Karpas-422 (cell line): ENCODE results near the gene LAG3. TPM values are rescaled to one million over a fixed set of nuclear protein-coding genes. Genes with fewer than 3 reads are reported as not detected.

Source experiments
- DNase-seq: peaks from one replicate; pipeline ENCODE4 v3.0.0-alpha.2; 2015
- H2AFZ ChIP-seq: fragments of 200-600 bp; sonication (generic); 2 replicates; pipeline ENCODE4 v1.6.1; 2014; ENCODE audit warnings: antibody characterized with exemption, low read length, mixed read lengths
- H3K27ac ChIP-seq: fragments of 200-600 bp; sonication (generic); 2 replicates; pipeline ENCODE4 v1.5.1; 2014; ENCODE audit warnings: mild to moderate bottlenecking, low read length, moderate library complexity
- H3K27me3 ChIP-seq: fragments of 200-600 bp; sonication (generic); 2 replicates; pipeline ENCODE4 v1.6.1; 2014; ENCODE audit warnings: low read length, mixed read lengths
- H3K36me3 ChIP-seq: fragments of 200-600 bp; sonication (generic); 2 replicates; pipeline ENCODE4 v1.6.1; 2014; ENCODE audit warnings: low read length, mixed read lengths; ENCODE audit not compliant: insufficient read depth
- H3K4me1 ChIP-seq: fragments of 200-600 bp; sonication (generic); 2 replicates; pipeline ENCODE4 v1.6.1; 2014; ENCODE audit warnings: mild to moderate bottlenecking, low read length, mixed read lengths
- H3K4me2 ChIP-seq: fragments of 200-600 bp; sonication (generic); 2 replicates; pipeline ENCODE4 v1.6.1; 2014; ENCODE audit warnings: low read length, low read depth, mild to moderate bottlenecking; ENCODE audit not compliant: poor library complexity, severe bottlenecking
- H3K4me3 ChIP-seq: fragments of 200-600 bp; sonication (generic); 2 replicates; pipeline ENCODE4 v1.5.1; 2014; ENCODE audit warnings: mild to moderate bottlenecking, antibody characterized with exemption, low read length, mixed read lengths
- H3K79me2 ChIP-seq: fragments of 200-600 bp; sonication (generic); 2 replicates; pipeline ENCODE4 v1.6.1; 2014; ENCODE audit warnings: mild to moderate bottlenecking, low read length, mixed read lengths
- H3K9ac ChIP-seq: fragments of 200-600 bp; sonication (generic); 2 replicates; pipeline ENCODE4 v1.6.0; 2014; ENCODE audit warnings: low read length
- H3K9me2 ChIP-seq: fragments of 200-600 bp; sonication (generic), shearing (Covaris generic); replicated peaks from 2 replicates; pipeline ENCODE4 v1.6.0; 2014; ENCODE audit warnings: mild to moderate bottlenecking, low read length, moderate library complexity; ENCODE audit not compliant: insufficient read depth
- H3K9me3 ChIP-seq: fragments of 300-700, 200-600 bp; sonication (generic); 2 replicates; pipeline ENCODE4 v1.6.1; 2014; ENCODE audit warnings: low read length, mixed read lengths
- H4K20me1 ChIP-seq: fragments of 200-600 bp; sonication (generic); 2 replicates; pipeline ENCODE4 v1.6.1; 2014; ENCODE audit warnings: mild to moderate bottlenecking, antibody characterized with exemption, low read length, low read depth; ENCODE audit not compliant: insufficient read depth
- total RNA-seq: library from RNA; depleted of rRNA; stranded (reverse); fragments of >200 nt; shearing (Covaris generic); gene quantifications from 2 replicates; pipeline ENCODE4 v1.2.3, GENCODE V29; 2014; ENCODE audit warnings: low replicate concordance

LAG3 gene
- total RNA-seq, 1 experiment from 2014 or later: 0.22 TPM

DNA sequence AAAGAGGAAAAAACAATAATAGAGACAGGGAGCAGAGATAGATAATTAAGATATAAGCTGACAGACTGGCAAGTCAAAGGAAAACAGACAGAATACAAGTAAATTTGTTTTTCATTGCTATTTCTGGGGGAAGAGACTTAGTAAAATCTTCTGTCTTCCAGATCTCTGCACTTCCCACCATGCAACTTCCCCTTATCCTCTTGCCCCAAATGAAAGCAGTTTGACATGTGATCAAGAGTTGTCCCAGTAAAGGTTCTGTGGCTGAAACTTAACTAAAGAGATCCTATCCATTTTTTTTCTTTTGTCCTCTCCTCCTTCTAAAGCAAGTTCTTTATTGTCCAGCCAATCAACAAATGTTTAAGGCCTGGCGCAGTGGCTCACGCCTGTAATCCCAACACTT lies 17.9 kb upstream of the LAG3 start:
- Histone ChIP-seq H3K4me1 (peaks cover 20% of the 10 kb centered on the region), H3K9me2 (no peaks in the 10 kb centered on the region), H3K9ac (peak overlapping the region; percentile 99), H3K4me2 (peak overlapping the region; percentile 92), H3K79me2 (peaks cover 17% of the 10 kb centered on the region), H4K20me1 (peaks cover 8% of the 10 kb centered on the region), H3K4me3 (no peak overlapping the region), H3K27me3 (no peaks in the 10 kb centered on the region), H2AFZ (no peak overlapping the region), H3K27ac (no peak overlapping the region), H3K9me3 (no peaks in the 10 kb centered on the region), H3K36me3 (peaks cover 12% of the 10 kb centered on the region)
- DNase-seq: no peak

DNA sequence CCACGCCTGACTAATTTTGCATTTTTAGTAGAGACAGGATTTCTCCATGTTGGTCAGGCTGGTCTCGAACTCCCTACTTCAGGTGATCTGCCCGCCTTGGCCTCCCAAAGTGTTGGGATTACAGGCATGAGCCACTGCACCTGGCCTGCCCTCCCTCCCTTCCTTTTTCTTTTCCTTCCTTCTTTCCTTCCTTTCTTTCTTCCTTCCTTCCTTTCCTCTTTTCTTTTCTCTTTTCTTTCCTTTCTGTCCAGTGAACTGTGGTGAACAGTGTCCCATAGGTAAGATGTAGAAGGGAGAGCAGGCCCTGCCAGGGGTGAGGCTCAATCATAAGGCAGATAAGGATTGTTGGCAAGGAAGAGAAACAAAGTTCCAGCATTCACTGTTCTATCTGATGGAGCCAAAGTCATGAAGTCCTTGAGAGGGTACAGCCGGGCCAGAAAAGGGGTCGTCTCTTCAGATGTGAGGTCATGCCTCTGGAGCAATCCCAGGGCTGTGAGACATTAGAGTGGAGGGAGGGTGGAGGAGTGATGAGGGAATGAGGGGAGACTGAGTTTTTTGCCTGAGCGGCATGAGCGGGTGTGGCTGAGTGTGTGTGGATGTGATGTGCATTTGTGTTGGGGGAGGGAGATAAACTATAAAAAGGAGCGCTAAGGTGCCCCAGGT lies 15.2 kb upstream of the LAG3 start:
- Histone ChIP-seq H3K4me1 (peaks cover 15% of the 10 kb centered on the region), H2AFZ (no peak overlapping the region), H3K27me3 (no peaks in the 10 kb centered on the region), H3K79me2 (peaks cover 7% of the 10 kb centered on the region), H4K20me1 (peaks cover 2% of the 10 kb centered on the region), H3K4me3 (no peak overlapping the region), H3K9me3 (no peaks in the 10 kb centered on the region), H3K9ac (no peak overlapping the region), H3K4me2 (no peak overlapping the region), H3K27ac (no peak overlapping the region), H3K36me3 (no peaks in the 10 kb centered on the region), H3K9me2 (no peaks in the 10 kb centered on the region)
- no peak for DNase-seq

GRCh38 chr12:6758506-6759095 lies 13.7 kb upstream of the LAG3 start:
- H2AFZ ChIP-seq: no peak overlapping the region
- no peak overlapping the region for H3K4me3 ChIP-seq
- H4K20me1 ChIP-seq: no peaks in the 10 kb centered on the region
- H3K79me2 ChIP-seq: no peaks in the 10 kb centered on the region
- H3K27ac ChIP-seq: no peak overlapping the region
- peaks cover 12% of the 10 kb centered on the region for H3K4me1 ChIP-seq
- no peaks in the 10 kb centered on the region for H3K27me3 ChIP-seq
- H3K9me2 ChIP-seq: no peaks in the 10 kb centered on the region
- no peaks in the 10 kb centered on the region for H3K9me3 ChIP-seq
- H3K9ac ChIP-seq: no peak overlapping the region
- no peaks in the 10 kb centered on the region for H3K36me3 ChIP-seq
- DNase-seq: no peak
- H3K4me2 ChIP-seq: no peak overlapping the region

- Histone ChIP-seq H3K79me2 (no peaks in the 10 kb centered on the region), H3K36me3 (no peaks in the 10 kb centered on the region), H2AFZ (no peak overlapping the region), H4K20me1 (no peaks in the 10 kb centered on the region), H3K4me3 (no peak overlapping the region), H3K9me2 (no peaks in the 10 kb centered on the region), H3K27ac (no peak overlapping the region), H3K4me2 (no peak overlapping the region), H3K27me3 (no peaks in the 10 kb centered on the region), H3K9me3 (no peaks in the 10 kb centered on the region), H3K4me1 (peaks cover 14% of the 10 kb centered on the region), H3K9ac (no peak overlapping the region)
- DNase-seq: no peak
Observed at GRCh38 chr12:6759741-6760140, 12.6 kb upstream of the LAG3 start.

- no peaks in the 10 kb centered on the region for H4K20me1 ChIP-seq
- H3K27ac ChIP-seq: no peak overlapping the region
- H3K4me1 ChIP-seq: peaks cover 35% of the 10 kb centered on the region
- peaks cover 3% of the 10 kb centered on the region; the same call in 1 of the 2 replicates for H3K27me3 ChIP-seq
- no peaks in the 10 kb centered on the region for H3K9me2 ChIP-seq
- no peak overlapping the region for H3K4me3 ChIP-seq
- no peaks in the 10 kb centered on the region for H3K36me3 ChIP-seq
- no peak overlapping the region for H2AFZ ChIP-seq
- DNase-seq: no peak
- no peak overlapping the region for H3K4me2 ChIP-seq
- H3K9ac ChIP-seq: no peak overlapping the region
- H3K9me3 ChIP-seq: no peaks in the 10 kb centered on the region
- H3K79me2 ChIP-seq: no peaks in the 10 kb centered on the region
Observed at GRCh38 chr12:6763380-6763779, 8.9 kb upstream of the LAG3 start.

DNA sequence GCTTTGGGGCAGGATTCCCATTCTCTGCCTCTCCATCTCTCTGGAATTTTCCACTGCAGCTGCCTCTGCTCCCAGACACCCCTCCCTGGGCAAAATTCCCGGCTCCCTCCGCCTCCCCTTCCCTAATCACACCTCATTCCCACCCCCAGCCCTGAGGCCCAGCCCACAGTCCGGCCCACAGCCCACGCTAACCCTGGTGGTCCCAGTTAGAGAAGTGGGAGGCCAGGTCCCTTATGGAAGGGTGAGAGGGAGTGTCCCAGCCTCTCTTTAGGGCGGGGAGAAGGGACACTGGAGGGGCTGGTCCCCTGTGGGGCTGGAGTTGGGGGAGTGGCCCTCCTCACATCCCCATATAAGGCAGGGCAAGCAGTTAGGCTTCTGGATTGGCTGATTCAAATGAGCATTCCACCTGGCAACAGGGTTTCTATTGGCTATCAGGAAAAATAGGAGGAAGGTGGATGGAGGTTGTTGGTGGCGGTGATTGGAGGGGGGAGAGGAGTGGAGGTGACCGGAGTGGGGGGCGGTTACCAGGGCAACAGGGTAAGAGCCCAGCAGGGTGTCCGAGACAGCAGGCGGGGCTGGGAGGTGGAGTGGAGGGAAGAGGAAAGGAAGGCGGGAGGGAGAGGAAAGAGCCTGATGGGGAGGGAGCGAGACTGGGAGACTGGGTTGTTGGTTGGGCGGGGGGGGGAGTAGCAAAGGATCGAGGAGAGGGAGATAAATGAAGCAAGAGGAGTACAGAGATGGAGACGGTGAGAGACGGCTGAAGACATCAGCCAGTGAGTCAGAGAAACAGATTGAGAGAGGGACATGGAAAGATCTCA lies 8.1 kb upstream of the LAG3 start:
- no peak overlapping the region for H3K27ac ChIP-seq
- no peaks in the 10 kb centered on the region for H3K9me3 ChIP-seq
- no peaks in the 10 kb centered on the region for H3K79me2 ChIP-seq
- peak; percentile 96 for DNase-seq
- H3K4me3 ChIP-seq: peak overlapping the region; percentile 54
- peaks cover 3% of the 10 kb centered on the region; the same call in 1 of the 2 replicates for H3K27me3 ChIP-seq
- H3K4me1 ChIP-seq: peaks cover 40% of the 10 kb centered on the region
- H3K4me2 ChIP-seq: peak overlapping the region; percentile 65
- H3K9ac ChIP-seq: peak overlapping the region; percentile 57
- H4K20me1 ChIP-seq: no peaks in the 10 kb centered on the region
- H3K9me2 ChIP-seq: no peaks in the 10 kb centered on the region
- H3K36me3 ChIP-seq: no peaks in the 10 kb centered on the region
- H2AFZ ChIP-seq: peak overlapping the region; percentile 15; the same call in 1 of the 2 replicates

- H3K9me3 ChIP-seq: no peaks in the 10 kb centered on the region
- DNase-seq: no peak
- no peak overlapping the region for H3K27ac ChIP-seq
- no peak overlapping the region for H2AFZ ChIP-seq
- H3K9me2 ChIP-seq: no peaks in the 10 kb centered on the region
- no peaks in the 10 kb centered on the region for H3K36me3 ChIP-seq
- peak overlapping the region; percentile 66 for H3K9ac ChIP-seq
- peaks cover 42% of the 10 kb centered on the region for H3K4me1 ChIP-seq
- H3K4me3 ChIP-seq: no peak overlapping the region; the same call in 1 of the 2 replicates
- no peaks in the 10 kb centered on the region for H3K79me2 ChIP-seq
- peaks cover 3% of the 10 kb centered on the region; the same call in 1 of the 2 replicates for H3K27me3 ChIP-seq
- no peaks in the 10 kb centered on the region for H4K20me1 ChIP-seq
- peak overlapping the region; percentile 65 for H3K4me2 ChIP-seq
Observed at GRCh38 chr12:6765048-6765633, 7.2 kb upstream of the LAG3 start.
